Neural cell (in vitro differentiated cells): ENCODE results near the gene SUN5.

Experiments
- EZH2 ChIP-seq: fragments of 200-600, 300-800 bp; shearing (Covaris generic), sonication (generic); IDR thresholded peaks from 2 replicates; pipeline ENCODE4 v1.6.1; 2014; ENCODE audit warnings: antibody characterized with exemption, low read length, borderline replicate concordance, mild to moderate bottlenecking; ENCODE audit not compliant: insufficient read depth, poor library complexity, severe bottlenecking
- POLR2AphosphoS5 ChIP-seq: IDR thresholded peaks from 2 replicates; pipeline ENCODE4 v1.6.1; 2012
- TF ChIP-seq, protein P1 (sequence below): fragments of 450-650 bp; IDR thresholded peaks from 2 replicates; pipeline ENCODE4 v1.5.1; 2014; ENCODE audit warnings: antibody characterized with exemption, mild to moderate bottlenecking, moderate library complexity; ENCODE audit not compliant: poor library complexity, severe bottlenecking

DNA sequence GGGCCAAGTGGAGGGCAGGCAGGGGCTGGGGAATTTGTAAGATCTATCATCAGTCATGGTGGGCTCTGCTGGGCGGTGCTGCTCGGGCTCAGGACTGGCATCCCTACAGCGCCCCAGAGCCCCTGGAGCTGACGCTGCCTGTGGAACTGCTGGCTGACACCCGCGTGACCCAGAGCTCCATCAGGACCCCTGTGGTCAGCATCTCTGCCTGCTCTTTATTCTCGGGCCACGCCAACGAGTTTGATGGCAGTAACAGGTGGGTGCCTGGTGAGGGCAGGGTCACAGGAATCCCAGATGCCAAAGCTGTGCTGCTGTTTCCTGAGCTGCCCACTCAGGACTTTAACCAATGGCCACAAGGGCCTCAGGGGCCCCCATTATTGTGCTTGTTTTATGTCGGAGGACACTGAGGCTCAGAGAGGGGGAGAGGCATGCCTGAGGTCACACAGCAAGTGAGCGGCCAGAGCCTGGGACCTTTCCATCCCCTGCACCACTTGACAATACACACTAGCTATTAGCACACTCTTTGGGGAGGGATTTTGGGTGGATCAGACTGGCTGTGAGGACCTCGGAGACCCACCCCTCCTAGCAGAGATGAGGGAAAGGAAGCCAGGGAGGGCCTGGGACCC is 9.6 kb upstream of the SUN5 start:
- TF ChIP-seq, protein P1, sequence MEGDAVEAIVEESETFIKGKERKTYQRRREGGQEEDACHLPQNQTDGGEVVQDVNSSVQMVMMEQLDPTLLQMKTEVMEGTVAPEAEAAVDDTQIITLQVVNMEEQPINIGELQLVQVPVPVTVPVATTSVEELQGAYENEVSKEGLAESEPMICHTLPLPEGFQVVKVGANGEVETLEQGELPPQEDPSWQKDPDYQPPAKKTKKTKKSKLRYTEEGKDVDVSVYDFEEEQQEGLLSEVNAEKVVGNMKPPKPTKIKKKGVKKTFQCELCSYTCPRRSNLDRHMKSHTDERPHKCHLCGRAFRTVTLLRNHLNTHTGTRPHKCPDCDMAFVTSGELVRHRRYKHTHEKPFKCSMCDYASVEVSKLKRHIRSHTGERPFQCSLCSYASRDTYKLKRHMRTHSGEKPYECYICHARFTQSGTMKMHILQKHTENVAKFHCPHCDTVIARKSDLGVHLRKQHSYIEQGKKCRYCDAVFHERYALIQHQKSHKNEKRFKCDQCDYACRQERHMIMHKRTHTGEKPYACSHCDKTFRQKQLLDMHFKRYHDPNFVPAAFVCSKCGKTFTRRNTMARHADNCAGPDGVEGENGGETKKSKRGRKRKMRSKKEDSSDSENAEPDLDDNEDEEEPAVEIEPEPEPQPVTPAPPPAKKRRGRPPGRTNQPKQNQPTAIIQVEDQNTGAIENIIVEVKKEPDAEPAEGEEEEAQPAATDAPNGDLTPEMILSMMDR: no peak
- TF ChIP-seq POLR2AphosphoS5 (no peak), EZH2 (no peak)
